Naive thymus-derived CD4-positive, alpha-beta T cell (primary cell): ENCODE data around the gene C2CD3. TPM values are rescaled to one million over a fixed set of nuclear protein-coding genes. Genes with fewer than 3 reads are reported as not detected.

Experiments
- ATAC-seq: fragments of 150-1000 bp; cut with Tn5 transposase; 2 replicates; pipeline ENCODE4 v1.10.0; 2021; ENCODE audit warnings: mild to moderate bottlenecking, moderate library complexity
- CTCF ChIA-PET: fragments of 350-600 bp; sonication (Branson Sonifier 250); formaldehyde crosslinking; loops from one replicate; lab custom pipeline; 2021; ENCODE audit warnings: antibody characterized with exemption; lab: Charles Lee
- POLR2A ChIA-PET: fragments of 350-600 bp; sonication (Branson Sonifier 250); formaldehyde crosslinking; loops from one replicate; lab custom pipeline; 2021; ENCODE audit warnings: antibody characterized with exemption, inconsistent platforms; lab: Charles Lee
- DNase-seq, 9 donors: peaks; one replicate each; pipeline versions ENCODE4 v3.0.0 to v3.0.0-alpha.2; 2020 to 2022; ENCODE audit warnings: mixed read lengths in 1 of 9
- H3K27ac ChIP-seq: one replicate; pipeline ENCODE4 v1.7.0; 2013; ENCODE audit warnings: mild to moderate bottlenecking, low read depth, low read length, moderate library complexity
- H3K27me3 ChIP-seq, 2 donors: one replicate each; pipeline ENCODE4 v1.7.0; 2013; ENCODE audit warnings: low read length in 2 of 2, mild to moderate bottlenecking in 2 of 2, moderate library complexity in 2 of 2; ENCODE audit not compliant: control insufficient read depth in 2 of 2, insufficient read depth in 2 of 2
- H3K36me3 ChIP-seq, 3 experiments: 1 replicate in 2 of 3; 2 replicates in 1 of 3; pipeline ENCODE4 v1.7.0; 2013; ENCODE audit warnings: low read length in 3 of 3, mild to moderate bottlenecking in 3 of 3, moderate library complexity in 1 of 3; ENCODE audit not compliant: insufficient read depth in 3 of 3, control insufficient read depth in 2 of 3
- H3K4me1 ChIP-seq, 2 donors: one replicate each; pipeline ENCODE4 v1.7.0; 2013; ENCODE audit warnings: low read length in 2 of 2, mild to moderate bottlenecking in 2 of 2, moderate library complexity in 1 of 2; ENCODE audit not compliant: control insufficient read depth in 2 of 2, insufficient read depth in 2 of 2
- H3K4me3 ChIP-seq: 2 replicates; pipeline ENCODE4 v1.7.0; 2013; ENCODE audit warnings: mild to moderate bottlenecking, low read length
- H3K9me3 ChIP-seq, 3 experiments: 1 replicate in 2 of 3; 2 replicates in 1 of 3; pipeline ENCODE4 v1.7.0; 2013; ENCODE audit warnings: low read length in 3 of 3; ENCODE audit not compliant: control insufficient read depth in 2 of 3
- H3K27ac Mint-ChIP-seq, 9 donors: one replicate each; pipeline ENCODE4 v1.8.0; 2020 to 2022; ENCODE audit warnings: mixed read lengths in 9 of 9, mild to moderate bottlenecking in 8 of 9, moderate library complexity in 5 of 9, inconsistent platforms in 2 of 9
- H3K27me3 Mint-ChIP-seq, 5 donors: one replicate each; pipeline ENCODE4 v1.8.0; 2021 to 2022; ENCODE audit warnings: mixed read lengths in 5 of 5, mild to moderate bottlenecking in 1 of 5
- H3K36me3 Mint-ChIP-seq, 5 donors: one replicate each; pipeline ENCODE4 v1.8.0; 2020 to 2022; ENCODE audit warnings: mixed read lengths in 5 of 5, mild to moderate bottlenecking in 3 of 5, inconsistent platforms in 1 of 5
- H3K4me1 Mint-ChIP-seq, 7 donors: one replicate each; pipeline ENCODE4 v1.8.0; 2020 to 2022; ENCODE audit warnings: mixed read lengths in 7 of 7, mild to moderate bottlenecking in 3 of 7, inconsistent platforms in 1 of 7
- H3K4me3 Mint-ChIP-seq, 10 donors: one replicate each; pipeline ENCODE4 v1.8.0; 2020 to 2022; ENCODE audit warnings: mild to moderate bottlenecking in 10 of 10, mixed read lengths in 10 of 10, moderate library complexity in 6 of 10, inconsistent platforms in 2 of 10
- H3K9me3 Mint-ChIP-seq, 11 donors: one replicate each; pipeline ENCODE4 v1.8.0; 2020 to 2022; ENCODE audit warnings: mixed read lengths in 11 of 11, mild to moderate bottlenecking in 4 of 11, inconsistent platforms in 1 of 11, moderate library complexity in 1 of 11
- intact Hi-C, 2 donors: fragments of 100-400 bp; cut with micrococcal nuclease; formaldehyde crosslinking; loops; one replicate each; pipeline ENCODE4 v1.15.1; 2023
- polyA plus RNA-seq, 2 donors: library from polyadenylated mRNA; unstranded; fragments of 300-500 nt; fragmentation: Illumina TruSeq; gene quantifications; one replicate each; pipeline ENCODE4 v1.2.3, GENCODE V29; 2021
- total RNA-seq, 6 experiments: library from RNA in 5 of 6; stranded (reverse) in 5 of 6; gene quantifications; 1 replicate in 5 of 6; 2 replicates in 1 of 6; pipeline ENCODE4 v1.2.3 and lab custom pipeline; 2021 to 2026

The C2CD3 gene
- total and polyA plus RNA-seq, 7 experiments from 2014 or later: 8.0 to 42.5 (median 34.6) TPM

- Mint-ChIP-seq H3K27ac (peak overlapping the region; percentile 98 to 100 (median 99)), H3K4me3 (peak overlapping the region; percentile 93 to 100 (median 99)), H3K9me3 (peaks cover 0 to 3% (median 0%) of the 10 kb centered on the region in 11 donors), H3K27me3 (no peaks in the 10 kb centered on the region), H3K36me3 (peaks cover 30 to 68% (median 56%) of the 10 kb centered on the region in 5 donors), H3K4me1 (peaks cover 50 to 78% (median 65%) of the 10 kb centered on the region in 7 donors)
- Histone ChIP-seq H3K4me3 (peak overlapping the region; percentile 93), H3K27me3 (no peaks in the 10 kb centered on the region), H3K36me3 (peaks cover 28 to 63% (median 40%) of the 10 kb centered on the region in 3 experiments), H3K4me1 (peaks cover 50 to 52% of the 10 kb centered on the region in 2 donors), H3K9me3 (no peaks in the 10 kb centered on the region), H3K27ac (peak overlapping the region; percentile 96)
- ChIA-PET CTCF (interaction anchor here (0.9 to 4.6 kb wide), 17 partner anchors 9 to 110 kb away, joined by 3 to 24 read pairs (median 6); no protein-coding TSS in a partner anchor), POLR2A (interaction anchor here (0.6 to 31.1 kb wide), 16 partner anchors 5 to 1596 kb away, joined by 3 to 1403 read pairs (median 4); partner anchors contain the start of genes C2CD3, UCP2 and UCP3)
- DNase-seq: peak; percentile 55 to 94 (median 91)
- intact Hi-C loops: loop anchor here (1.0 to 10.0 kb wide), 11 partner anchors 15 to 612 kb away; partner anchors contain the start of genes LIPT2 (in 2 of the 2), C2CD3 (in 1 of the 2), COA4 (in 1 of the 2) and PAAF1 (in 1 of the 2)
- ATAC-seq: peak; percentile 64
Observed at GRCh38 chr11:73980001-73980961, 190.5 kb downstream of the C2CD3 start.

- H3K4me3 Mint-ChIP-seq: peak overlapping the region; percentile 78 to 100 (median 98)
- no peaks in the 10 kb centered on the region for H3K27me3 Mint-ChIP-seq
- ChIA-PET CTCF (interaction anchor here (1.9 to 4.6 kb wide), 3 partner anchors 14 to 55 kb away, joined by 4 to 21 read pairs (median 16); no protein-coding TSS in a partner anchor), POLR2A (interaction anchor here (1.0 to 31.1 kb wide), 6 partner anchors 3 to 515 kb away, joined by 3 to 1403 read pairs (median 120); partner anchors contain the start of genes LIPT2, UCP2 and UCP3)
- Histone ChIP-seq H3K27ac (peak overlapping the region; percentile 96), H3K4me3 (peak overlapping the region; percentile 93), H3K4me1 (peaks cover 60 to 61% of the 10 kb centered on the region in 2 donors), H3K27me3 (no peaks in the 10 kb centered on the region), H3K36me3 (peaks cover 33 to 76% (median 40%) of the 10 kb centered on the region in 3 experiments), H3K9me3 (no peaks in the 10 kb centered on the region)
- DNase-seq (no peak), ATAC-seq (no peak)
- H3K9me3 Mint-ChIP-seq: peaks cover 0 to 3% (median 0%) of the 10 kb centered on the region in 11 donors
- H3K27ac Mint-ChIP-seq: peak overlapping the region; percentile 71 to 100 (median 99)
- H3K4me1 Mint-ChIP-seq: peaks cover 60 to 84% (median 70%) of the 10 kb centered on the region in 7 donors
- H3K36me3 Mint-ChIP-seq: peaks cover 31 to 82% (median 69%) of the 10 kb centered on the region in 5 donors
- intact Hi-C loops: no loop called here
Observed at GRCh38 chr11:73978576-73979086, 192.2 kb downstream of the C2CD3 start.

- DNase-seq: no peak
- Mint-ChIP-seq H3K27ac (peak overlapping the region; percentile 71 to 100 (median 99)), H3K27me3 (no peaks in the 10 kb centered on the region), H3K4me1 (peaks cover 63 to 84% (median 72%) of the 10 kb centered on the region in 7 donors), H3K4me3 (peak overlapping the region; percentile 78 to 100 (median 98)), H3K9me3 (peaks cover 0 to 3% (median 0%) of the 10 kb centered on the region in 11 donors), H3K36me3 (peaks cover 31 to 82% (median 69%) of the 10 kb centered on the region in 5 donors)
- intact Hi-C loops: no loop called here
- peaks cover 64% of the 10 kb centered on the region in 2 donors for H3K4me1 ChIP-seq
- H3K27ac ChIP-seq: peak overlapping the region; percentile 96
- POLR2A ChIA-PET: interaction anchor here (0.5 to 31.1 kb wide), 5 partner anchors 3 to 516 kb away, joined by 3 to 1403 read pairs (median 237); partner anchors contain the start of genes LIPT2, UCP2 and UCP3
- peak overlapping the region; percentile 93 for H3K4me3 ChIP-seq
- ATAC-seq: no peak
- peaks cover 33 to 76% (median 40%) of the 10 kb centered on the region in 3 experiments for H3K36me3 ChIP-seq
- H3K27me3 ChIP-seq: no peaks in the 10 kb centered on the region
- CTCF ChIA-PET: interaction anchor here (1.9 to 4.6 kb wide), 2 partner anchors 34 to 55 kb away, joined by 4 to 21 read pairs; no protein-coding TSS in a partner anchor
- H3K9me3 ChIP-seq: no peaks in the 10 kb centered on the region
Observed at GRCh38 chr11:73977856-73978519, 192.8 kb downstream of the C2CD3 start.

GRCh38 chr11:73976451-73977151 is 194.2 kb downstream of the C2CD3 start:
- Mint-ChIP-seq H3K27ac (peak overlapping the region; percentile 71 to 100 (median 98)), H3K27me3 (no peaks in the 10 kb centered on the region), H3K4me3 (peak overlapping the region; percentile 49 to 100 (median 74)), H3K9me3 (peaks cover 0 to 1% (median 0%) of the 10 kb centered on the region in 11 donors), H3K36me3 (peaks cover 24 to 76% (median 64%) of the 10 kb centered on the region in 5 donors), H3K4me1 (peaks cover 66 to 98% (median 85%) of the 10 kb centered on the region in 7 donors)
- DNase-seq (no peak), ATAC-seq (no peak)
- no peak overlapping the region for H3K4me3 ChIP-seq
- H3K27ac ChIP-seq: peak overlapping the region; percentile 96
- H3K9me3 ChIP-seq: no peaks in the 10 kb centered on the region
- peaks cover 76 to 78% of the 10 kb centered on the region in 2 donors for H3K4me1 ChIP-seq
- no peaks in the 10 kb centered on the region for H3K27me3 ChIP-seq
- intact Hi-C loops: no loop called here
- ChIA-PET CTCF (no interaction called here), POLR2A (interaction anchor here (1.2 to 31.1 kb wide), 4 partner anchors 1 to 56 kb away, joined by 3 to 1403 read pairs (median 820); partner anchors contain the start of genes UCP2 and UCP3)
- H3K36me3 ChIP-seq: peaks cover 33 to 66% (median 40%) of the 10 kb centered on the region in 3 experiments

GRCh38 chr11:73975479-73975757 is 195.4 kb downstream of the C2CD3 start:
- CTCF ChIA-PET: no interaction called here
- Histone ChIP-seq H3K4me3 (no peak overlapping the region), H3K27ac (peak overlapping the region; percentile 59), H3K36me3 (peaks cover 33 to 54% (median 35%) of the 10 kb centered on the region in 3 experiments), H3K9me3 (no peaks in the 10 kb centered on the region), H3K27me3 (no peaks in the 10 kb centered on the region), H3K4me1 (peaks cover 84 to 88% of the 10 kb centered on the region in 2 donors)
- H3K4me3 Mint-ChIP-seq: peak overlapping the region; percentile 10 to 96 (median 72)
- POLR2A ChIA-PET: interaction anchor here (1.3 to 31.1 kb wide), 5 partner anchors 0 to 196 kb away, joined by 3 to 1403 read pairs (median 237); partner anchors contain the start of genes PPME1, UCP2 and UCP3
- no peak for DNase-seq
- no peaks in the 10 kb centered on the region for H3K27me3 Mint-ChIP-seq
- peak overlapping the region; percentile 71 to 100 (median 98) for H3K27ac Mint-ChIP-seq
- H3K36me3 Mint-ChIP-seq: peaks cover 16 to 64% (median 53%) of the 10 kb centered on the region in 5 donors
- H3K4me1 Mint-ChIP-seq: peaks cover 71 to 98% (median 82%) of the 10 kb centered on the region in 7 donors
- intact Hi-C loops: loop anchor here in 1 of 2 donors (2.0 kb wide), 2 partner anchors 29 to 195 kb away; partner anchors contain the start of genes C2CD3 and PPME1
- peaks cover 0 to 1% (median 0%) of the 10 kb centered on the region in 11 donors for H3K9me3 Mint-ChIP-seq
- no peak for ATAC-seq
